Erythroblast (primary cell): Measurements from ENCODE around the gene DLGAP4.

Experiments used
- GATA1 ChIP-seq: IDR thresholded peaks from 2 replicates; pipeline ENCODE4 v1.6.1; 2011; ENCODE audit warnings: low read depth, mild to moderate bottlenecking, control low read depth, low read length, moderate library complexity
- POLR2A ChIP-seq: IDR thresholded peaks from 2 replicates; pipeline ENCODE4 v1.6.1; 2011; ENCODE audit warnings: mild to moderate bottlenecking, low read length

DNA sequence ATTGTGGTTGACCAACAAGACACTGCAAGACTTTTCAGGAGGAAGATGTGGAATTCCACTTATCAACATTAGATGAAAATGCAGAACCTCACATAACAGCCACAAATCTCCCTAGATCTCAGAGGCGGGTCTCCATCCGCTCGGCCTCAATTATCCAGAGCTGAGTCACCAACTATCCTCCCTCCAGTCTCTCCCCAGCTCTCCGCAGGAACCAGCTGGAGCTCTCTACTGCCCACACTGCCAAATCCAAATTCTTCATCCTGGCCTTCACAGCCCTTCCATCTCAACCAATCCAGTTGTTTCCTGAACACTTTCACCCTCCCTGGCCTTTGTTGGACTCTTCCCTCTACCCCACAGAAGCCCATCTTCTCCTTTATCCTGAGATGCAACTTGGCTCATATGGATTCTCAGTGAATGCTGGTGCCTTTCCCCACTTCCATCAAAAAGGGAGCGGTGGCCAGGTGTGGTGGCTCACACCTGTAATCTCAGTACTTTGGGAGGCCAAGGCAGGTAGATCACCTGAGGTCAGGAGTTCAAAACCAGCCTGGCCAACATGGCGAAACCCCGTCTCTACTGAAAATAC is 263.8 kb downstream of the DLGAP4 start:
- TF ChIP-seq POLR2A (no peak), GATA1 (no peak)
